Pancreas (tissue), 10 donors: ENCODE results near the gene FHL1. TPM values are rescaled to one million over a fixed set of nuclear protein-coding genes. Genes with fewer than 3 reads are reported as not detected.

Source experiments
- ATAC-seq, 4 donors: fragments of 200-7000 bp; cut with Tn5 transposase; one replicate each; pipeline versions ENCODE4 v1.8.0 to v1.9.1; 2020; ENCODE audit warnings: mild to moderate bottlenecking in 4 of 4, moderate library complexity in 4 of 4
- DNase-seq, 6 donors: peaks; one replicate each; pipeline ENCODE4 v3.0.0-alpha.2; 2020
- FAIRE-seq: peaks from 2 replicates; lab custom pipeline; 2012; peaks lifted over from hg19 to GRCh38; lab: Jason Lieb, UNC
- H3K27ac ChIP-seq, 4 donors: fragments of 200-600 bp; sonication (generic); 1 replicate in 3 of 4; 2 replicates in 1 of 4; pipeline versions ENCODE4 v1.5.0 to v1.8.0; 2020
- H3K27me3 ChIP-seq, 4 donors: fragments of 200-600 bp; one replicate each; pipeline ENCODE4 v1.8.0; 2021
- H3K36me3 ChIP-seq, 3 donors: fragments of 200-600 bp; sonication (generic) in 1 of 3; one replicate each; pipeline versions ENCODE4 v1.5.0 to v1.8.0; 2020 to 2021
- H3K4me1 ChIP-seq, 3 donors: fragments of 200-600 bp; one replicate each; pipeline ENCODE4 v1.8.0; 2021
- H3K4me3 ChIP-seq, 4 donors: fragments of 200-600 bp; sonication (generic) in 2 of 4; one replicate each; pipeline versions ENCODE4 v1.5.0 to v1.8.0; 2020 to 2021
- H3K9me3 ChIP-seq, 4 donors: fragments of 200-600 bp; one replicate each; pipeline ENCODE4 v1.8.0; 2021
- WGBS, 2 donors: extraction: QIAGEN DNeasy Blood & Tissue Kit; methylation state at CpG; one replicate each; pipeline ENCODE4 v1.1.7; 2013; 5-methylcytosine and 5-hydroxymethylcytosine counted together
- intact Hi-C, 3 donors: fragments of 100-400 bp; cut with DNase I; formaldehyde crosslinking; loops; one replicate each; pipeline versions ENCODE4 v1.11.1 to v1.14.2; 2022
- polyA plus RNA-seq, 2 donors: library from polyadenylated mRNA; stranded (reverse); fragments of 200-250 nt; gene quantifications; one replicate each; pipeline ENCODE4 v1.2.3, GENCODE V29; 2013
- total RNA-seq, 6 donors: library from RNA; stranded (reverse); fragmentation: NEBNext Ultra II Directional in 4 of 6; extraction: Animal tissue kit (Norgen Biotek cat#: 25700) in 4 of 6; gene quantifications; one replicate each; pipeline versions ENCODE4 v1.2.1 to v1.2.4, GENCODE V29; 2021 to 2023
- TF ChIP-seq, protein P1 (sequence below), 4 donors: fragments of 200-600 bp; sonication (generic) in 3 of 4; IDR thresholded peaks; one replicate each; pipeline versions ENCODE4 v1.5.0 to v1.8.0; 2021; ENCODE audit warnings: antibody characterized with exemption in 4 of 4
- donor health status: healthy with polysubstance abuse.
- donor health status: DM: no; HTN: no; CAD: no; lungs with moderate emphysema.
- donor health status: DM: no; HTN: no; CAD: no.
- donor health status: control.
- donor health status: control.
- donor health status: Bipolar disorder and iron deficiency.
- donor health status: DM: yes; HTN: yes; CAD: no.
- donor health status: DM: no; HTN: no; CAD: no.
- donor health status: DM: no; HTN: no; CAD: no.
- donor health status: DM: yes; HTN: yes; CAD: no.

FHL1 gene
- total and polyA plus RNA-seq, 8 donors: 6.2 to 31.6 (median 12.7) TPM

DNA sequence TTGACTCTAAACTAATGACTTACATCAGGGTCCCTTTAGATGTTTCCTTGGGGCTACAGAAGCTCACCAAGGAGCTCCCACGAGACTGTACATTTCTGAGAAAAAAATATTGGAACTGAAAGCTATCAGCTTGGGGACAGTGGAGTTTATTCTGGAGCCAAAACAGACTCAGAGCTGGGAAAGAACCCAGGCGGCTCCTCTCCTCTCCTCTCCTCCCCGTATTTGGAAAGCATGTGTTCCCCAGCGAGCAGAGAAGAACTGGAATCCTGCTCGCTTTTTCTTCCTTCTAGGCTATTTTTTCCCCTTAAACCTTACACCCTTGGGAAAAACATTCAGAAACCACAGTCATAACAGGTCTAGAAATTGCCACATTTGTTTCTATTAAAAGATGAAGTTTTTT is 108.2 kb downstream of the FHL1 start:
- intact Hi-C loops: no loop called here
- FAIRE-seq (no peak), ATAC-seq (no peak), DNase-seq (no peak)
- TF ChIP-seq, protein P1, sequence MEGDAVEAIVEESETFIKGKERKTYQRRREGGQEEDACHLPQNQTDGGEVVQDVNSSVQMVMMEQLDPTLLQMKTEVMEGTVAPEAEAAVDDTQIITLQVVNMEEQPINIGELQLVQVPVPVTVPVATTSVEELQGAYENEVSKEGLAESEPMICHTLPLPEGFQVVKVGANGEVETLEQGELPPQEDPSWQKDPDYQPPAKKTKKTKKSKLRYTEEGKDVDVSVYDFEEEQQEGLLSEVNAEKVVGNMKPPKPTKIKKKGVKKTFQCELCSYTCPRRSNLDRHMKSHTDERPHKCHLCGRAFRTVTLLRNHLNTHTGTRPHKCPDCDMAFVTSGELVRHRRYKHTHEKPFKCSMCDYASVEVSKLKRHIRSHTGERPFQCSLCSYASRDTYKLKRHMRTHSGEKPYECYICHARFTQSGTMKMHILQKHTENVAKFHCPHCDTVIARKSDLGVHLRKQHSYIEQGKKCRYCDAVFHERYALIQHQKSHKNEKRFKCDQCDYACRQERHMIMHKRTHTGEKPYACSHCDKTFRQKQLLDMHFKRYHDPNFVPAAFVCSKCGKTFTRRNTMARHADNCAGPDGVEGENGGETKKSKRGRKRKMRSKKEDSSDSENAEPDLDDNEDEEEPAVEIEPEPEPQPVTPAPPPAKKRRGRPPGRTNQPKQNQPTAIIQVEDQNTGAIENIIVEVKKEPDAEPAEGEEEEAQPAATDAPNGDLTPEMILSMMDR (IDR thresholded peaks at IDR 0.05): no peak
- Histone ChIP-seq H3K4me1 (no peaks in the 10 kb centered on the region), H3K9me3 (no peaks in the 10 kb centered on the region), H3K27ac (no peak overlapping the region), H3K27me3 (peaks cover 0 to 13% (median 0%) of the 10 kb centered on the region in 4 donors), H3K4me3 (no peak overlapping the region), H3K36me3 (no peaks in the 10 kb centered on the region)
- 40 to 46% methylated on average over 5 of the region's 5 CpGs for WGBS, 2 donors

GRCh38 chrX:136256026-136256425 is 108.7 kb downstream of the FHL1 start:
- H3K9me3 ChIP-seq: no peaks in the 10 kb centered on the region
- TF ChIP-seq, protein P1 (IDR thresholded peaks at IDR 0.05): no peak
- ATAC-seq (no peak), FAIRE-seq (no peak), DNase-seq (no peak)
- 37 to 44% methylated on average over 7 of the region's 7 CpGs for WGBS, 2 donors
- no peaks in the 10 kb centered on the region for H3K4me1 ChIP-seq
- intact Hi-C loops: no loop called here
- peaks cover 0 to 13% (median 0%) of the 10 kb centered on the region in 4 donors for H3K27me3 ChIP-seq
- H3K27ac ChIP-seq: no peak overlapping the region
- no peak overlapping the region for H3K4me3 ChIP-seq
- no peaks in the 10 kb centered on the region for H3K36me3 ChIP-seq

DNA sequence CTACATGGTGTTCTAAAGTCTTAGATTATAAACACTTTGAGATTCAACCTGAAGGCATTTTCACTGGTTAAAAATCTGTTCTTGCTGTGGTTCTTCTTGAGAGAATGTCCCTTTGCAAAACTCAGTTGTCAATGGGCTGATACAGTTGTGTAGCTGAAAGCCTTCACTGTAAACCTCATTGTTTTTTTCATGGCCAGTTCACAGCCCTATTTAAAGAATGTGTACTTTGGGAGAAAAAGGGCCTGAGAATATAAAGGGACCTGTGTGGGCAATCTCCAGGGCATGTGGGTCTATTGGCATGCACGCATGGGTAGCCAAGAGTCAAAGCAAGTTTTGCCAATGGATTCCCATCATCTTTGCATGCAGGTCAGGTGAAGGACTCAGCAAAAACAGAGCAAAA is 111.6 kb downstream of the FHL1 start:
- WGBS, 2 donors: 70 to 71% methylated on average over 1 of the region's 1 CpG

DNA sequence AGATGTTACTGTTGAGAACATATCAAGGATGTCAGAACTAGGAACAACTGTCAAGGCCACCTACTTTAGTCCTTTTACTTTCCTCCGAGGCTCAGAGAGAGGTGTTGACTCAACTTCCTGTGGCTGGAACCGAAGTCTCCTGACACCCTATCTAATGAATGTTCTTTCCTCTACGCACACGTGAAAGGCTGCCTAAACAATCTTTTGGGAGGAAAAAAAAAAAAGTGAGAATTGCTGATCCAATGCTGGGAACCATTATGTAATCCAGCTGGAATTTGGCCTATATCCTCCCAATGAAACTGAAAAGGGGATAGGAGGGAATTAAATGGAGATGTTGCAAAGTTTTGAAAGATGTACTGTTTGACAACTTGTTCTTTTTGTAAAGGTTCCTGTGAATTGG is 112.2 kb downstream of the FHL1 start:
- no peak for FAIRE-seq
- TF ChIP-seq, protein P1 (IDR thresholded peaks at IDR 0.05): no peak
- intact Hi-C loops: no loop called here
- no peaks in the 10 kb centered on the region for H3K36me3 ChIP-seq
- no peaks in the 10 kb centered on the region for H3K9me3 ChIP-seq
- H3K27me3 ChIP-seq: peaks cover 0 to 14% (median 0%) of the 10 kb centered on the region in 4 donors
- WGBS, 2 donors: 41% methylated on average over 4 of the region's 4 CpGs
- no peak overlapping the region for H3K27ac ChIP-seq
- no peaks in the 10 kb centered on the region for H3K4me1 ChIP-seq
- no peak for DNase-seq
- no peak for ATAC-seq
- H3K4me3 ChIP-seq: no peak overlapping the region

More for the DNA sequence above, 111.6 kb downstream of the FHL1 start:
- ATAC-seq (no peak), DNase-seq (no peak), FAIRE-seq (no peak)
- TF ChIP-seq, protein P1 (IDR thresholded peaks at IDR 0.05): no peak
- Histone ChIP-seq H3K36me3 (no peaks in the 10 kb centered on the region), H3K9me3 (no peaks in the 10 kb centered on the region), H3K4me1 (no peaks in the 10 kb centered on the region), H3K27me3 (peaks cover 0 to 13% (median 0%) of the 10 kb centered on the region in 4 donors), H3K27ac (no peak overlapping the region), H3K4me3 (no peak overlapping the region)
- intact Hi-C loops: no loop called here

- Histone ChIP-seq H3K4me1 (no peaks in the 10 kb centered on the region), H3K36me3 (no peaks in the 10 kb centered on the region), H3K4me3 (no peak overlapping the region), H3K9me3 (no peaks in the 10 kb centered on the region), H3K27me3 (peaks cover 0 to 9% (median 0%) of the 10 kb centered on the region in 4 donors), H3K27ac (no peak overlapping the region)
- DNase-seq (no peak), ATAC-seq (no peak), FAIRE-seq (no peak)
- intact Hi-C loops: no loop called here
- TF ChIP-seq, protein P1 (IDR thresholded peaks at IDR 0.05): no peak
Observed at GRCh38 chrX:136260776-136261175, 113.4 kb downstream of the FHL1 start.

Other genes with a start within 250 kb of the FHL1 start
- 10 to 100 TPM in 4 of 6 donors, 1 to 10 TPM in 2; 6.7 to 15.6 (median 11.7) TPM for gene MMGT1, start 173.5 kb upstream of the FHL1 start, total RNA-seq
- gene MMGT1, start 173.5 kb upstream of the FHL1 start, polyA plus RNA-seq: 1 to 10 TPM; 1.4 to 7.0 TPM
- 1 to 10 TPM; 2.1 to 8.3 (median 4.4) TPM for gene SLC9A6, start 162.1 kb upstream of the FHL1 start, total RNA-seq
- 1 to 10 TPM; 2.8 to 6.2 TPM for gene SLC9A6, start 162.1 kb upstream of the FHL1 start, polyA plus RNA-seq
- 1 to 10 TPM; 1.1 to 3.6 (median 2.3) TPM for gene MAP7D3, start 103.9 kb downstream of the FHL1 start, total RNA-seq
- gene MAP7D3, start 103.9 kb downstream of the FHL1 start, polyA plus RNA-seq: 1 to 10 TPM; 1.9 to 2.3 TPM
- not detected for gene ADGRG4, start 153.4 kb downstream of the FHL1 start, total RNA-seq
- gene ADGRG4, start 153.4 kb downstream of the FHL1 start, polyA plus RNA-seq: under 1 TPM in 1 of 2 donors, not detected in 1; 0.02 TPM